SK-N-DZ (cell line): ENCODE data around the gene NPIPB5. TPM values are rescaled to one million over a fixed set of nuclear protein-coding genes. Genes with fewer than 3 reads are reported as not detected.
"Not testable (repeated sequence)": the region's sequence is repeated elsewhere in the genome, so short reads cannot be mapped to it uniquely, and the experiment has no call there.

ENCODE experiments used
- DNase-seq: peaks from one replicate; pipeline ENCODE4 v3.0.0-alpha.2; 2015; ENCODE audit warnings: low spot score
- polyA plus RNA-seq, 2 experiments: library from polyadenylated mRNA; depleted of rRNA; stranded (reverse); fragments of >200 nt; gene quantifications; 2 replicates each; pipeline ENCODE4 v1.2.3, GENCODE V29; 2014
- small RNA-seq, 2 experiments: library from RNA; depleted of rRNA; stranded (forward); fragments of <200 nt; gene quantifications; one replicate each; pipeline ENCODE3, GENCODE V24; 2014

NPIPB5 gene
- polyA plus RNA-seq (2014; cell fraction: cytosol; rRNA removed), result 14.3 and 17.7 TPM in 2 replicates
- polyA plus RNA-seq (2014; cell fraction: nucleus; rRNA removed), result 38.6 and 155 TPM in 2 replicates

DNA sequence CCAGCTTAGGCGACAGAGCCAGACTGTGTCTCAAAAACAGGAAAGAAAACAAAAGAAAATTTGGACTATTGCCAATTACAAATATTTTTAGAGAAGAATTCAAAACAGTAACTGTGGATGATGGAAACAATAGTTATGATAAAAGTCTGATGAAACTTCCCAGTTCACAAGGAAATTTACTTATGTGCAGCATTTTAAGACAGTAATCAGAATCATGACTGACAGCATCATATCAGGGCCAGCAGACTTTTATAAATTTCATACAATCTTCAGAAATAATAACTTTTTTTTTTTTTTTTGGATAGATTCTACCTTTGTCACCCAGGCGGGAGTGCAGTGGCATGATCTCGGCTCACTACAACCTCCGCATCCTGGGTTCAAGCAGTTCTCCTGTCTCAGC, at the start of gene NPIPB5:
Gene NPIPB5, plus strand, starts transcription at position 301 of the 400 bp plus-strand sequence. CDS start 2,911 bp downstream, outside the sequence.
- not testable (repeated sequence) for DNase-seq

DNA sequence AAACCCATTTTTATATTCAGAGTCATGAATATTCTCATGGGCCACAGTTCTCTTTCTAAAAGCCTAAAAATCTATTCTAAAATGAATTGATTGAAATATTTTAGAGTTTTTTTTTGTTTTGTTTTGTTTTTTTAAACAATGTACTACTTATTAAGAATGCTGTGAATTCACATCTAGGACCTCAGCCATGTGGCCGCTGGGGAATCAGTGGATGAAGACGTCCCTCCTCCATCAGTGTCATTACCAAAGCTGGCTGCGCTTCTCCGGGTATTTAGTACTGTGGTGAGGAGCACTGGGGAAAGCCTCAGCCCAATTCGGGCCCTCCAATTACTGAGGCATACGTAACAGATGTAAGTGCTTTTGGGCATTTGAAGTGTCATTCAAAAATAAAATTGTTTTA, 41.8 kb upstream of the NPIPB5 start:
- DNase-seq, result not testable (repeated sequence)

DNA sequence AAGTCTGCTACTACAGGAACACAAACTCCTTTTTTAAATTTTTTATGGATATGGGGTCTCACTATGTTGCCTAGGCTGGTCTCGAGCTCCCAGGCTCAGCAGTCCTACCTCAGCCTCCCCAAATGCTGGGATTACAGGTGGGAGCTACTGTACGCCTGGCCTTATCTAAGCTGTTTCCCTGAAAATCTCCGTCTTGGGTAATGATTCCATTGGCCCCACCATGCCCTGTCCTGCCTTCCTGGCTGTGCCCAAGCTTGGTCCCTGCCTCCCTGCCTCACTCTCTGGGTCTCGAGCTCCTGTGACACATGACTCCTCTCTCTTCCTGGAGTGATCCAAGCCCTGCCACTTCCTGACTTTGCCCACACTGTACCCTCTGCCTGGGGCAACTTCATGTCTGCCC, 27.3 kb downstream of the NPIPB5 start:
- DNase-seq, result not testable (repeated sequence)

DNA sequence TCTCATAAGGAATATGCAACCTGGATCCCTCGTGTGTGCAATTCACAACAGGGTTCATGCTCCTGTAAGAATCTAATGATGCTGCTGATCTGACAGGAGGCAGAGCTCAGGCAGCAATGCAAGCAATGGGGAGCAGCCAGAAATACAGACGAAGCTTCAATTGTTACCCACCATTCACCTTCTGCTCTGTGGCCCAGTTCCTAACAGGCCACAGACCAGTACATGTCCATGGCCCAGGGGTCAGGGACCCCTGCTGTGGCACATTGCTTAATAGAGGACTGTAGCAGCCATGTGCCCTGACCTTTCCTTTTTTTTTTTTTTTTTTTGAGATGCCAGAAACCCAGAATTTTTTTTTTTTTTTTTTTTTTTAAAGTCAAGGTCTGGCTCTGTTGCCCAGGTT, 34.1 kb downstream of the NPIPB5 start:
- DNase-seq, result not testable (repeated sequence)

DNA sequence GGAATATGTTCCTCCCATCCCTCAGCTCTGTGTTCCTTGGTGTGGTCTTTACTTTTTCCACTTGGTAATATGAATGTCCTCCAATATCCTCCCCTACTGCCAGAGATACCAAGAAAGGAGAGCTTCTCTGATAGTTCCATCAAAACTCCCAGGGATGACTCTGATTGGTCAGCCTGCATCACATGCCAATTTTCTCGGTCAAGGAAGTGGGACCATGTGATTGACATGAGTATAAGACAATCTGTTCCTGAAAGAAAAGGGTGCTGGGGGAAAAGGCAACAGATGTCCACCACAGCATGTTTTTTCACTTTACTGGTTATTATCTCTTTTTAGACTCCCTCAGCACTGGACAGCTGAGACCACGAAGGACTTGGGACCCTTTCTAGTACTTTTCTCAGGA, 35.9 kb downstream of the NPIPB5 start:
- not testable (repeated sequence) for DNase-seq

DNA sequence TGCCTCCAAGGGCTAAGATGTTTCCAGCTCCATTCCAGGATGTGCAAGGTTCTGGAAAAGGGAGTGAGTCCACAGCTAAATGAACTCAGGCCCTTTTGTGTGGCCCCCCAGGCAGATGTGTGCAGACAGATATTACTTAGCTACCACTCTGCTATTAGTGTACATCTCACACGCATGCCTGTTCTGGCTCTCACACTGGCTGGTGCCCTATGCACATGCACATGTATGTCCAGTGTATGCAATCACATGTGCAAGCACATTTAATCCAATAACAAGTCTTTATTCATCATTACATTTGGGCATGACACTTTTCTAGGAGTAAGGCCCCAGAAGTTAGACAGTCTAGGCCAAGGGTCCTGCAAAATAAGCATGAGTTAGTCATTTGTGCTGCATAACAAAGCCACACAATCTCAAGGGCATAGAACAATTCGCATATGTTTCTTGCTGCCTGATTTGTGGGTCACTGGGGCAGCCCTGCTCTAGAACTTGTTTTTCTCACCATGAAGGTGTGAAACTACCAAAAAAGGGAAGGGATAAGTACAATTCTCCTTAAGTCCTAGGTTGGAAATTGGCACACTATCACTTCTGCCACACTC, 36.6 kb downstream of the NPIPB5 start:
- DNase-seq, result not testable (repeated sequence)

DNA sequence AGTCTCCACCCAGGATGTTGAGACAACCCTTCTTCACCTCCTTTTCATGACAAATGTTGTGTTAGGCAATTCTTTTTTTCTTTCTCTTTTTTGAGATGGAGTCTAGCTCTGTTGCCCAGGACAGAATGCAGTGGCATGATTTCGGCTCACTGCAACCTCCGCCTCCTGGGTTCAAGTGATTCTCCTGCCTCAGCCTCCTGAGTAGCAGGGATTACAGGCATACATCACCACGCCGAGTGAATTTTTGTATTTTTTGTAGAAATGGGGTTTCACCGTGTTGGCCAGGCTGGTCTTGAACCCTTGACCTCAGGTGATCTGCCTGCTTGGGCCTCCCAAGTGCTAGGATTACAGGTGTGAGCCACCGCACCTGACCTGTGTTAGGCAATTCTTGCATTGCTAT, 39.2 kb downstream of the NPIPB5 start:
- DNase-seq, result not testable (repeated sequence)

DNA sequence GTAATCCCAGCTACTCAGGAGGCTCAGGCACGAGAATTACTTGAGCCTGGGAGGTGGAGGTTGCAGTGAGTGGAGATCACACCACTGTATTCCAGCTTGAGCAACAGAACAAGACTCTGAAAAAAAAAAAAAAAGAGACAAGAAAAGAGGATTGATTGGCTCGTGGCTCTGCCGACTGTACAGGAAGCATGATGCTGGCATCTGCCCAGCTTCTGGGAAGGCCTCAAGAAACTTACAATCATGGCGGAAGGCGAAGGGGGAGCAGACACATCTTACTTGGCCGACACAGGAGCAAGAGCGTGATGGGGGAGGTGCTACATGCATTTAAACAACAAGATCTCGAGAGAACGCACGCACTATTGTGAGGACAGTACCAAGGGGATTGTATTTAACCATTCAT, 40.5 kb downstream of the NPIPB5 start:
- DNase-seq, result not testable (repeated sequence)

DNA sequence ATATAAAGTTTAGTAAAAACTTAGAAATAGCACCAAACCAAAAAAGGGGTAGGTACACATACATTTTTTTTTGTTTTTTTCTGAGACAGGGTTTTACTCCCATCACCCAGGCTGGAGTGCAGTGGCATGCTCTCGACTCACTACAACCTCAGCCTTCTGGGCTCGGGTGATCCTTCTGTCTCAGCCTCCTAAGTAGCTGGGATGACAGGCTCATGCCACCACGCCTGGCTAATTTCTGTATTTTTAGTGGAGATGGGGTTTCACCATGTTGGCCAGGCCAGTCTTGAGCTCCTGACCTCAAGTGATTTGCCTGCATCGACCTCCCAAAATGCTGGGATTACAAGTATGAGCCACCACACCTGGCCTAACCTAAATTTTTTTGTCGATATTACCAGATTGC, 41.0 kb downstream of the NPIPB5 start:
- not testable (repeated sequence) for DNase-seq

DNA sequence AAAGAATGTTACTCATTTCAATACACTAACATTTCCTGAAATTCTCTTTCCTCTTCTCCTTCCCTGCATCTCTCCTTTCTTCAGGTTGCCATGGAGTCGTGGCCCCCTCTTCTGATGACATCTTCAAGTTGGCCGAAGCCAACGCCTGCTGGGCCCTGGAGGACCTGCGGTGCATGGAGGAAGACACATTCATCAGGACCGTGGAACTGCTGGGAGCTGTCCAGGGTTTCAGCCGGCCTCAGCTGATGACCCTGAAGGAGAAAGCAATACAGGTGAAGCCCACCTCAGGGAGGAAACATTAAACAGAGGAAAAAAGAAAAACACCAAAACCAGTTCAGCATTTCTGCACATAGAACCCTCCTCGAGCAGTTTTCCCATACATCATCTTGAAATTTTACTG, 46.1 kb downstream of the NPIPB5 start:
- DNase-seq, result not testable (repeated sequence)

Small RNA genes within 50 kb of the gene (small RNA-seq; reads per million reads assigned to genes)
- gene AC106788.1, result 0 reads per million in 2 experiments
